ENCODE results near the gene MFSD2B.

GRCh38 chr2:24009367-24009679, 562 bp upstream of the MFSD2B start:
- TF ChIP-seq POLR2A (IDR thresholded peaks at IDR 0.05; ENCODE audit: borderline replicate concordance, extremely low read depth, insufficient read depth, insufficient read length): no peak
- TF ChIP-seq CEBPB (IDR thresholded peaks at IDR 0.05; ENCODE audit: low read depth): no peak
- TF ChIP-seq YY1 (IDR thresholded peaks at IDR 0.05; ENCODE audit: extremely low read depth, insufficient replicate concordance, low read depth, low read length): no peak
- no peak for TF ChIP-seq CTCF (IDR thresholded peaks at IDR 0.05 in 2 of 3, conservative IDR thresholded peaks at IDR 0.05 in 1 of 3; ENCODE audit: borderline replicate concordance in 1 of 3, insufficient read depth in 1 of 3, low read depth in 2 of 3, low read length in 2 of 3)
- TF ChIP-seq SIN3A (IDR thresholded peaks at IDR 0.05; ENCODE audit: low read depth): no peak

Measured in HCT116 (cell line).